Erythroblast (primary cell): ENCODE results near the gene LILRB2.
"Not testable (repeated sequence)": the region's sequence is repeated elsewhere in the genome, so short reads cannot be mapped to it uniquely, and the experiment has no call there.

Experiments used
- GATA1 ChIP-seq: IDR thresholded peaks from 2 replicates; pipeline ENCODE4 v1.6.1; 2011; ENCODE audit warnings: low read depth, mild to moderate bottlenecking, control low read depth, low read length, moderate library complexity
- POLR2A ChIP-seq: IDR thresholded peaks from 2 replicates; pipeline ENCODE4 v1.6.1; 2011; ENCODE audit warnings: mild to moderate bottlenecking, low read length

GRCh38 chr19:54280025-54280424 lies 885 bp downstream of the LILRB2 start:
- TF ChIP-seq POLR2A, GATA1: not testable (repeated sequence)
